H1 (cell line): ENCODE results near the gene MAPRE2. TPM values are rescaled to one million over a fixed set of nuclear protein-coding genes. Genes with fewer than 3 reads are reported as not detected.

Experiments used
- CTCF ChIA-PET: fragments of 300-600 bp; sonication (Branson Sonifier 250); formaldehyde crosslinking; loops from one replicate; lab custom pipeline; 2021; ENCODE audit not compliant: partially characterized antibody; lab: Charles Lee
- POLR2A ChIA-PET: fragments of 300-600 bp; sonication (Branson Sonifier 250); formaldehyde crosslinking; loops from one replicate; lab custom pipeline; 2021; ENCODE audit warnings: inconsistent platforms; ENCODE audit not compliant: partially characterized antibody; lab: Charles Lee
- DNase-seq, 2 experiments: peaks; one replicate each; pipeline versions ENCODE4 v3.0.0 to v3.0.0-alpha.2; 2010 to 2022; ENCODE audit warnings: low spot score in 2 of 2, low read depth in 1 of 2, mixed read lengths in 1 of 2
- FAIRE-seq: peaks from 2 replicates; lab custom pipeline; 2011; peaks lifted over from hg19 to GRCh38; lab: Jason Lieb, UNC
- H2AFZ ChIP-seq: 2 replicates; pipeline ENCODE4 v1.8.1; 2012; ENCODE audit warnings: low read length, inconsistent platforms
- H2AK5ac ChIP-seq: 2 replicates; pipeline ENCODE4 v1.6.1; 2013; ENCODE audit warnings: low read depth, low read length
- H2BK120ac ChIP-seq: replicated peaks from 2 replicates; pipeline ENCODE3; 2013; ENCODE audit warnings: low read depth, low read length, inconsistent platforms
- H2BK12ac ChIP-seq: 2 replicates; pipeline ENCODE4 v1.6.1; 2013; ENCODE audit warnings: low read depth, low read length
- H2BK15ac ChIP-seq: 2 replicates; pipeline ENCODE4 v1.6.1; 2013; ENCODE audit warnings: low read length
- H2BK20ac ChIP-seq: 2 replicates; pipeline ENCODE4 v1.6.1; 2013; ENCODE audit warnings: low read length
- H2BK5ac ChIP-seq: 2 replicates; pipeline ENCODE4 v1.6.1; 2013; ENCODE audit warnings: low read depth, low read length
- H3K14ac ChIP-seq: 2 replicates; pipeline ENCODE4 v1.6.1; 2013; ENCODE audit warnings: inconsistent platforms; ENCODE audit not compliant: insufficient read length
- H3K18ac ChIP-seq: 2 replicates; pipeline ENCODE4 v1.6.1; 2013; ENCODE audit warnings: low read length; ENCODE audit errors: extremely low read depth
- H3K23ac ChIP-seq: 2 replicates; pipeline ENCODE4 v1.6.1; 2013; ENCODE audit warnings: inconsistent platforms; ENCODE audit not compliant: insufficient read length
- H3K23me2 ChIP-seq: 2 replicates; pipeline ENCODE4 v1.6.1; 2013; ENCODE audit warnings: low read depth, low read length
- H3K27ac ChIP-seq: 2 replicates; pipeline ENCODE4 v1.6.1; 2011; ENCODE audit warnings: low read depth, low read length, inconsistent platforms
- H3K27me3 ChIP-seq, 4 experiments: replicated peaks in 1 of 4; 1 replicate in 1 of 4; 2 replicates in 3 of 4; pipeline versions ENCODE4 v1.6.1 to v1.8.1; 2011 to 2013; ENCODE audit warnings: low read length in 3 of 4, mild to moderate bottlenecking in 3 of 4, inconsistent platforms in 2 of 4, mixed read lengths in 2 of 4, moderate library complexity in 1 of 4; ENCODE audit not compliant: control insufficient read depth in 3 of 4, insufficient read depth in 3 of 4; ENCODE audit errors: extremely low read depth in 1 of 4
- H3K36me3 ChIP-seq, 4 experiments: 2 replicates each; pipeline versions ENCODE4 v1.6.1 to v1.8.1; 2011 to 2013; ENCODE audit warnings: mild to moderate bottlenecking in 4 of 4, low read length in 3 of 4, moderate library complexity in 2 of 4, control low read depth in 1 of 4, inconsistent platforms in 1 of 4; ENCODE audit not compliant: insufficient read depth in 4 of 4, control insufficient read depth in 2 of 4
- H3K4ac ChIP-seq: replicated peaks from 2 replicates; pipeline ENCODE3; 2013; ENCODE audit warnings: low read length, low read depth, mixed read lengths, inconsistent platforms; ENCODE audit not compliant: insufficient read length
- H3K4me1 ChIP-seq, 4 experiments: replicated peaks in 1 of 4; 1 replicate in 1 of 4; 2 replicates in 3 of 4; pipeline versions ENCODE4 v1.6.1 to v1.8.1; 2011 to 2013; ENCODE audit warnings: low read length in 3 of 4, inconsistent platforms in 2 of 4, mixed read lengths in 1 of 4; ENCODE audit not compliant: insufficient read depth in 4 of 4, control insufficient read depth in 3 of 4
- H3K4me2 ChIP-seq, 2 experiments: 2 replicates each; pipeline versions ENCODE4 v1.6.1 to v1.8.1; 2011 to 2013; ENCODE audit warnings: low read depth in 2 of 2, low read length in 2 of 2, control low read depth in 1 of 2, inconsistent platforms in 1 of 2, mild to moderate bottlenecking in 1 of 2; ENCODE audit not compliant: insufficient read depth in 1 of 2
- H3K4me3 ChIP-seq, 4 experiments: fragments of 200-600, 300-600 bp in 1 of 4; sonication (generic), shearing (Covaris generic), sonication (Bioruptor Twin) in 1 of 4; 2 replicates each; pipeline versions ENCODE4 v1.5.1 to v1.8.1; 2011 to 2016; ENCODE audit warnings: low read length in 4 of 4, low read depth in 3 of 4, control low read depth in 2 of 4, inconsistent platforms in 2 of 4, mild to moderate bottlenecking in 2 of 4, mixed read lengths in 1 of 4, moderate library complexity in 1 of 4; ENCODE audit not compliant: insufficient read depth in 2 of 4; ENCODE audit errors: extremely low read depth in 1 of 4
- H3K56ac ChIP-seq: replicated peaks from 2 replicates; pipeline ENCODE3; 2013; ENCODE audit warnings: low read depth, mild to moderate bottlenecking, mixed read lengths, low read length, inconsistent platforms; ENCODE audit not compliant: insufficient read length
- H3K79me1 ChIP-seq: 2 replicates; pipeline ENCODE4 v1.6.1; 2013; ENCODE audit warnings: low read depth, low read length, control low read depth
- H3K79me2 ChIP-seq, 2 experiments: 2 replicates each; pipeline versions ENCODE4 v1.6.1 to v1.8.1; 2012 to 2013; ENCODE audit warnings: low read length in 2 of 2, mild to moderate bottlenecking in 2 of 2, inconsistent platforms in 1 of 2; ENCODE audit not compliant: insufficient read depth in 2 of 2, control insufficient read depth in 1 of 2
- H3K9ac ChIP-seq, 4 experiments: replicated peaks in 1 of 4; 1 replicate in 1 of 4; 2 replicates in 3 of 4; pipeline versions ENCODE4 v1.6.1 to v1.8.1; 2011 to 2013; ENCODE audit warnings: low read depth in 3 of 4, low read length in 3 of 4, control low read depth in 2 of 4, mild to moderate bottlenecking in 2 of 4, moderate library complexity in 2 of 4, inconsistent platforms in 1 of 4; ENCODE audit errors: extremely low read depth in 1 of 4
- H3K9me3 ChIP-seq, 2 experiments: 2 replicates each; pipeline versions ENCODE4 v1.6.1 to v1.8.1; 2012 to 2013; ENCODE audit warnings: mild to moderate bottlenecking in 2 of 2, moderate library complexity in 2 of 2, control low read depth in 1 of 2, inconsistent platforms in 1 of 2, low read depth in 1 of 2, low read length in 1 of 2, mixed read lengths in 1 of 2; ENCODE audit not compliant: insufficient read depth in 2 of 2
- H4K20me1 ChIP-seq, 2 experiments: replicated peaks in 1 of 2; 2 replicates each; pipeline versions ENCODE3 to v1.8.1; 2011 to 2013; ENCODE audit warnings: inconsistent platforms in 2 of 2, low read length in 2 of 2, mild to moderate bottlenecking in 1 of 2; ENCODE audit not compliant: insufficient read depth in 2 of 2, control insufficient read depth in 1 of 2
- H4K5ac ChIP-seq: 2 replicates; pipeline ENCODE4 v1.6.1; 2013; ENCODE audit warnings: low read length, low read depth, mixed read lengths, inconsistent platforms; ENCODE audit not compliant: insufficient read length
- H4K8ac ChIP-seq: 2 replicates; pipeline ENCODE4 v1.8.0; 2013; ENCODE audit warnings: mild to moderate bottlenecking, moderate library complexity, low read length, inconsistent platforms; ENCODE audit not compliant: insufficient read depth; ENCODE audit errors: extremely low read depth
- H4K91ac ChIP-seq: replicated peaks from 2 replicates; pipeline ENCODE3; 2013; ENCODE audit warnings: low read length, mixed read lengths, inconsistent platforms; ENCODE audit not compliant: insufficient read length
- E2F6 ChIP-seq: IDR thresholded peaks from 2 replicates; pipeline ENCODE4 v1.6.1; 2012; ENCODE audit warnings: inconsistent platforms
- HDAC2 ChIP-seq, 2 experiments: fragments of 300-600 bp in 1 of 2; sonication (generic) in 1 of 2; IDR thresholded peaks; 2 replicates each; pipeline ENCODE4 v1.6.1; 2011 to 2012; ENCODE audit warnings: low read depth in 2 of 2, low read length in 2 of 2, mild to moderate bottlenecking in 2 of 2, moderate library complexity in 2 of 2, borderline replicate concordance in 1 of 2, inconsistent platforms in 1 of 2
- PHF8 ChIP-seq: fragments of 200-600 bp; sonication (generic); conservative IDR thresholded peaks from 2 replicates; pipeline ENCODE4 v1.7.1; 2012; ENCODE audit warnings: low read depth, mild to moderate bottlenecking, inconsistent platforms, low read length, moderate library complexity
- POU5F1 ChIP-seq: IDR thresholded peaks from 2 replicates; pipeline ENCODE4 v1.6.1; 2011; ENCODE audit warnings: low read depth, mild to moderate bottlenecking, low read length, moderate library complexity
- TBP ChIP-seq: IDR thresholded peaks from 2 replicates; pipeline ENCODE4 v1.6.1; 2011; ENCODE audit warnings: low read depth, low read length, improper control_type of control experiment
- WGBS, 2 experiments: shearing (Covaris generic) in 1 of 2; methylation state at CpG; one replicate each; pipeline versions ENCODE4 v1.1.6 to v1.1.7; 2013 to 2015; ENCODE audit warnings: low lambda C conversion rate in 2 of 2, mixed read lengths in 2 of 2, inconsistent platforms in 1 of 2, low coverage in 1 of 2, missing lambda C conversion rate in 1 of 2; ENCODE audit not compliant: insufficient replicate concordance in 2 of 2, insufficient coverage in 1 of 2, insufficient read length in 1 of 2; ENCODE audit errors: extremely low coverage in 1 of 2, missing lambda C conversion rate in 1 of 2; 5-methylcytosine and 5-hydroxymethylcytosine counted together
- polyA plus RNA-seq, 7 experiments: library from polyadenylated mRNA; depleted of rRNA in 3 of 7; stranded (reverse) in 5 of 7; unstranded in 2 of 7; fragments of >200 nt in 5 of 7; fragments of 200-250 nt in 2 of 7; gene quantifications; 1 replicate in 5 of 7; 2 replicates in 1 of 7; 4 replicates in 1 of 7; pipeline versions ENCODE4 v1.2.1 to v1.2.3, GENCODE V29; 2011 to 2013; ENCODE audit warnings: missing spikeins in 2 of 7, mixed read lengths in 2 of 7
- total RNA-seq: library from RNA; stranded (reverse); fragmentation: NEBNext Ultra II Directional; extraction: Animal tissue kit (Norgen Biotek cat#: 25700); gene quantifications from 2 replicates; pipeline ENCODE4 v1.2.1, GENCODE V29; 2021

The MAPRE2 gene
- total and polyA plus RNA-seq, 2 of the 8 experiments (the other 6 are each of a cell fraction or from before 2014, with no cell fraction given): 32.6 to 33.1 TPM

- H3K4me3 ChIP-seq: no peak overlapping the region
- H4K5ac ChIP-seq: no peak overlapping the region
- H4K20me1 ChIP-seq: no peaks in the 10 kb centered on the region
- no peak overlapping the region for H3K27ac ChIP-seq
- no peak overlapping the region for H3K18ac ChIP-seq
- ChIA-PET POLR2A (no interaction called here), CTCF (no interaction called here)
- no peak overlapping the region for H3K9ac ChIP-seq
- WGBS, 2 experiments: 84% methylated on average over 4 of the region's 4 CpGs; no CpG with 5 or more reads in 1 of the 2 experiments
- no peak overlapping the region for H2BK15ac ChIP-seq
- no peaks in the 10 kb centered on the region for H3K23me2 ChIP-seq
- FAIRE-seq: no peak
- no peak overlapping the region for H4K91ac ChIP-seq
- no peak for DNase-seq
- H3K56ac ChIP-seq: no peak overlapping the region
- H3K9me3 ChIP-seq: no peaks in the 10 kb centered on the region
- no peak overlapping the region for H2BK12ac ChIP-seq
- H3K14ac ChIP-seq: no peak overlapping the region
- H3K4me1 ChIP-seq: no peaks in the 10 kb centered on the region
- H2AFZ ChIP-seq: no peak overlapping the region
- no peak overlapping the region for H3K4me2 ChIP-seq
- peaks cover 0 to 2% of the 10 kb centered on the region in 2 experiments; a peak in 1 of 4 replicates for H3K79me2 ChIP-seq
- H3K4ac ChIP-seq: no peak overlapping the region
- no peak overlapping the region for H4K8ac ChIP-seq
- no peak overlapping the region for H2AK5ac ChIP-seq
- no peak overlapping the region for H3K23ac ChIP-seq
- no peak overlapping the region for H2BK120ac ChIP-seq
- no peak overlapping the region for H2BK5ac ChIP-seq
- H3K79me1 ChIP-seq: no peaks in the 10 kb centered on the region; the same call in 1 of the 2 replicates
- H2BK20ac ChIP-seq: no peak overlapping the region
- no peaks in the 10 kb centered on the region for H3K27me3 ChIP-seq
- H3K36me3 ChIP-seq: no peaks in the 10 kb centered on the region
- no peak for TF ChIP-seq PHF8
- TF ChIP-seq E2F6: no peak
- TF ChIP-seq POU5F1: no peak
- TF ChIP-seq TBP: no peak
- no peak for TF ChIP-seq HDAC2 (IDR thresholded peaks at IDR 0.05; ENCODE audit: borderline replicate concordance in 1 of 2, low read depth in 2 of 2, low read length in 2 of 2)
Observed at GRCh38 chr18:35067454-35067853, 26.2 kb downstream of the MAPRE2 start.
